GM21447 (cell line): ENCODE measurements around the gene TNK1.
A peak's percentile ranks its signal among the peaks of the same experiment; 100 is the strongest.

ENCODE experiments used
- ATAC-seq: cut with Tn5 transposase; IDR thresholded peaks from one replicate; pipeline ENCODE4 v1.9.1; 2021; ENCODE audit not compliant: unreplicated experiment

The TNK1 gene

DNA sequence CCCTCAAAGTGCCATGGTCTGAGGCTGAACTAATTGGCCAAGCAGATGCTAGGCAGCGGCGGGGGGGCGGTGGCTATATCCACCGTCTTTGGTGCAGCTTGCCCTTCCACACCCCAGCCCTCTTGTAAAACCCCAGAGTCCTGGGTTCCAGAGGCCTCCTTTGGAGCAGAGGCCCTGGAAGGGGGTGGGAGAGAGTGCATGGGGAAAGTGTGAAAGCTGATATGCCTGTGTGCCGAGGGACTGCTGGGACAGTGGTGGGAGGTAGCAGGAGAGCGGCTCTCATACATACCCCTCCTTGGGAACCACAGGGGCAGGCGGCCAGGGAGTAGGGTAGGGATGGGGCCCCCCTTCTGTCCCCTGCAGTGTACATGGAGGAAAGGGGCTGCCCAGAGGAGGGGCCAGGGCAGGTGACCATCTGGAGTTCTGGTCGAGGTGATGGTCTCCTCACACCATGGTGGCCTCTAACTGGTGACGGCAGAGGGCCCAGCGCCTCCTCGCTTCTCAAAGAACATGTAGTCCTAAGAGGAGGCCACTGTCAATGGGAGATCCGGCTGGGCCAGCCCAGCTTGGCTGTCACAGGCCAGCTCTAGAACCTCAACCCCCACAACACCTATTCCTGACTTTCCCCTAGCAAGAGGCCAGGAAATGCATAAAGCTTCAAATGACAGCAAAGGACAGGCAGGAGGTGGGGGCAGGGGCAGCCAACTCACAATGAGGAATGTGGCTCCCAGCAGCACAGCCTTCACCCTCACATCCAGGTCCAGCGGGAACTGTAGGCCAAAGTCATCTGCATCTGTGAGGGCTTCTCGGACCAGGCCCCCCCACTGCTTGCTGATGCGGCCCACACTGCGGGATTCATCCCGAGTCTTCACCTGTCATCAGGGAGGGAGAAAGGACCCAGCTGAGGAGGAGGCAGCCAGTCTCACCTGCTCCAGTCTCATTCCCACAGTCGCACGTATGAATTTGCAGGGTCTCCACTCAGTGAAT lies 9.3 kb downstream of the TNK1 start:
- ATAC-seq: no peak

GRCh38 chr17:7391307-7391706 lies 10.4 kb downstream of the TNK1 start:
- ATAC-seq: no peak

DNA sequence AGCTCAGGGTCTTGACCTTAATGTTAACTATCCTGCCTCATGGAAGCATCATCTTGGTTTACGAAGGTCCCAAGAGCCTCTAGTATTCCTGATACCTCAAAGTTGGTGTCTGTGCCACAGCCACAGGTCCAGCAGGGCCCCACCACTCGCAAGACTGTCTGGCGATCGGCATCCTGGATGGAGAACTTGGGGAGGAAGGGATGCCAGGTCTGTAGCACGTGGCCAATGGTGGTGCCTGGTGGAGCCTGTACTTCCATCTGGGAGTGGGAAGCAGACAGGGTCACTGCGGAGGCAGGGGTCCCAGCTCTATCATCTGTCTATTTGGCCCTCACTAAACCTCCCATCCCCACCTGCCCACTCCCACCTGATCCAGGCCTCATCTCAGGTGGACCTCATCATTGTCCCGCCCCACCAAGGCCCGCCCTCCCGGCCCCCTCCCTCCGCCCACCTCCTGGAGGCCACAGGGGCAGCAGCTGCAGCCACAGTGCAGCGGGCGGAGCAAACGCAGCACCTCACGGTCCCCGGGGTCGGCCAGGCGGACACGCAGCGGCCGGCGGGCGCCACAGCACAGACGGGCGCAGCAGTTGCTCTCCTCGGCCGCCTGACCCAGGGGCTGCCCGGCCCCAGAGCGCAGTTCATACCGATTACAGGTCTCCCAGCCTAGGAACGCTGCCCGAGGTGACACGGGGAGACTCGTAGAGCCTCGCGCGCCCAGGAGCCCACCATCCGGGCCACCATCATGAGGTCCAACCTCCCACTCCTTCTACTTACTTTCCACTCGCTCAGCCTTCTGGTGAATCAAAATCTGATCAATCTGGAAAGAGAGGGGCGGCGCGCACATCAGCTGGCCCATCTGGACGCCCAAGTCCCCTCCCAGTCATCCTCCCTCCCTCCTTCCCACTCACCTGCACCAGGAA lies 12.1 kb downstream of the TNK1 start:
- ATAC-seq: no peak

GRCh38 chr17:7393613-7394451 lies 12.9 kb downstream of the TNK1 start:
- peak; percentile 43 for ATAC-seq

- peak; percentile 76 for ATAC-seq
Observed at GRCh38 chr17:7394452-7395191, 13.7 kb downstream of the TNK1 start, which contains the start of gene PLSCR3. PLSCR3 (minus strand) TSS chr17:7394525; CDS start chr17:7394110, 415 bp downstream.

GRCh38 chr17:7396147-7396546 lies 15.3 kb downstream of the TNK1 start:
- ATAC-seq: no peak

GRCh38 chr17:7398612-7399011 lies 17.7 kb downstream of the TNK1 start:
- ATAC-seq: no peak

DNA sequence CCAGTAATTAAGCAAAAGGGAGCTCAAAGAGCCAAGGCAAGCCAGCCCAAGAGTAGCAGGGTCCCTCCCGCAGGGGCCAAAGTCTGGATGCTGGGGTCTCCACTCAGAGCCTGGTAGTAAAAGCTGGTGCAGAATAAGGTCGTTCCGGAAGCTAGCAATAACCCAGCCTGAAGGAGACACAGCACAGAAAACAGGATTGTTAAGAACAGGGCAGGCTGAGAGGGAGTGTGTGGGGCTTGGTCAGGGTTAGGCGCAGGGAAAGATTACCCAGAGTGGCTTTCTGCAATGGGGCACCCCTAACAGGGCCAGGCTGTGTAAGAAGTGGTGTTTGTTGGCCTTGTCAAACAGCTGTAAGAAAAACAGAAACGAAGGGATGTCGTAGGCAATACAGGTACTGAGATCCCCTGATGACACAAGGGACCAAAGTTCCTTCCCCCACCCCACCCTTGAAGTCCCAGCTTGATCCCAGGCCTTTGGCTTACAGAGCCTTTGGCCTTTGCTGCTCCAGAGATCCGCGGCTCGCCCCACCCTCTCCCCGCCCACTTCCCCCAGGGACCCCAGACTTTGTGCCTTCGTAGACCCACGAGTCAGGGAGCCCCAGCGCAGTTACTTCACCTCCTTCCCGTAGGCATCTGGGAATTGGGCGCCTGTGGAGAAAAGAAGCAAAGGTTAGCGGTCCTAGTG lies 22.3 kb downstream of the TNK1 start:
- ATAC-seq: no peak

GRCh38 chr17:7403727-7403976 lies 22.8 kb downstream of the TNK1 start:
- no peak for ATAC-seq

- ATAC-seq: peak; percentile 94
Observed at GRCh38 chr17:7403977-7404736, 23.3 kb downstream of the TNK1 start, which contains the start of gene TMEM256. TMEM256 (minus strand) TSS chr17:7404097; CDS start chr17:7404084, 13 bp downstream.

- no peak for ATAC-seq
Observed at GRCh38 chr17:7404737-7405349, 24.0 kb downstream of the TNK1 start.

GRCh38 chr17:7405350-7406234 lies 24.7 kb downstream of the TNK1 start:
- no peak for ATAC-seq

GRCh38 chr17:7406235-7406825 lies 25.4 kb downstream of the TNK1 start:
- no peak for ATAC-seq

GRCh38 chr17:7407082-7407481 lies 26.2 kb downstream of the TNK1 start:
- ATAC-seq: no peak

GRCh38 chr17:7407485-7408251 lies 26.8 kb downstream of the TNK1 start, which contains the start of gene NLGN2:
NLGN2 (plus strand) TSS chr17:7407845; CDS start chr17:7408256, 411 bp downstream.
- no peak for ATAC-seq

GRCh38 chr17:7408252-7408727 lies 27.4 kb downstream of the TNK1 start:
- no peak for ATAC-seq
